UCSD-AML1 (cell line): Measurements from ENCODE around the gene UBN2.
A peak's percentile ranks its signal among the peaks of the same experiment; 100 is the strongest.

Experiments
- DNase-seq: peaks from one replicate; lab custom pipeline; 2025; ENCODE audit not compliant: unreplicated experiment; lab: John Stamatoyannopoulos, UW

UBN2 gene

DNA sequence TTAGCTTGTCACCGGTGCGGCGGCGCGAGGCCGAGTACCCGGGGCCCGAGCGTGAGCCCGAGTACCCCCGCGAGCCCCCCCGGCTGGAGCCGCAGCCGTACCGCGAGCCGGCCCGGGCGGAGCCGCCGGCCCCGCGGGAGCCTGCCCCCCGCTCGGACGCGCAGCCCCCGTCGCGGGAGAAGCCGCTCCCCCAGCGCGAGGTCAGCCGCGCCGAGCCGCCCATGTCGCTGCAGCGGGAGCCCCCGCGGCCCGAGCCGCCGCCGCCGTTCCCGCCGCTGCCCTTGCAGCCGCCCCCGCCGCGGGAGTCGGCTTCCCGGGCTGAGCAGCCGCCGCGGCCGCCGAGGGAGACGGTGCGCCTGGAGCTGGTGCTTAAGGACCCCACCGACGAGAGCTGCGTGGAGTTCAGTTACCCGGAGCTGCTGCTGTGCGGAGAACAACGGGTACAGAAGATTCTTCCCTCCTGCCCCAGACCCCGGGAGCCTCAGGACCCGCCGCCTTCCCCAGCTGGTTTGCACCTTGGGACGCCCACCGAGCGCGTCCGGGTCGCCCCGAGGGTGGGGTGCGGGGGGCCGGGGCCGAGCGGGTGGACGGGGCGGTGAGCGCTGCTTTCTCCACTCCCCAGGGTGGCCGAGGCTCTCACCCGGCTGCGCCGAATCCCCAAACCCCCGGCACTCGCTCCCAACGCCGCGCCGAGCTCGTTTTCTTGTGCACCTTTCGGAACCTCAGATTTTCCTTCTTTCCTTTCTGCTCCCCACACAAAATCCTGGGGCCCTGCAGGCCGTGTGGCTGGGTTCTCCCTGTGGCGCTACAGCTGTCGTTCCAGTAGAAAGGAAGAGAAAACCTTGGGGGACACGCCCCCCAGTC lies 708 bp downstream of the UBN2 start:
- peak; percentile 15 for DNase-seq

DNA sequence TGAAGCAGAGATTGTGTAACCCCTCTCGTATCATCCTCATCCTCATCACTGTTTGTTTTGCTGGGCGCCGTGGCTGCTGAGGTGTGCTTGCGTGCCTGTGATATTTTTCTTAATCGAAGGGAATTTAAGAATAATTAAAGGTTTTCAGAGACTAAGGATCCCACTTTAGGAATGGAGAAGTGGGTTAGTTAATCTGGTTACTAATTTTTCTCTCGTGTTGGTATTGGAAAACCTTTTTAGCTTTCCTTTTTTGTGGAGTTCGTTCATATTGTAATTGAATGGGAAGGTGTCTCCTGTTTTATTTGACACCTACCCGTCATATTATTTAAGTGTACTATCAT lies 1.3 kb downstream of the UBN2 start:
- no peak for DNase-seq

DNA sequence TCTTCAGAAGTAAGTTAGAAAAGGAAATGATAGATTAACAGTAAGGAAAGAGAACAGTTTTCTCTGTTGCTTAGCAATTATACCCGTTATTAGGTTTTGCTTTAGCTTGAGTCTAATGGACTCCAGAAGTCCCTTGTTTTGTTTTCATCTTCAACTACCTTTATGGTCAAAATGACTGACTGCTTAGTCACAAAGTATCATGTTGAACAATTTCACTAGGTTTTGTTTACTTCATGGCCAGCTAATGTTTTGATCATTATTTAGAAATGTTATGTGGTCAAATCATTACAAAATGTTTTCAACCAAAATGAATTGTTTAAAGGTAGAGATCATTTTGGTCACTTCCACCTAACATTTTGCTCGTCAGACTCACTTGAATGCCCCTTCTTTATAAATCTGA lies 1.9 kb downstream of the UBN2 start:
- DNase-seq: no peak

DNA sequence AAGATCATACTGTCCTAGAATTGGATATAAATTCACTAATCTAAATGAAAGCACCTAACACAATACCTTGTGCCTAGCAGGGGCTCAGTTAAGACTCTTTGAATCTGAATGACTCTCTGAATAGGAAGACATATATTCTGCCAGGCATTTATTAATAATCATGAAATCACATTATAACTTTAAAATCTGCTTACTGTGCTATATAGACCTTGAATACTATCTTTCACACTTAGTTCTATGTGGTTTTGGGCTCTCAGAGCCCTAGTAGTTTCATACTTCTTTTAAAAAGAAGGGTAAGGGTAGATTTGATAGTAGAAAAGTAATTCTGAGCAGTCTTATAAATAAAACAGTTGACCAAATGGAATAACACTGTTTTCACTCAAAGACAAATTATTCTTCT lies 10.2 kb downstream of the UBN2 start:
- no peak for DNase-seq

DNA sequence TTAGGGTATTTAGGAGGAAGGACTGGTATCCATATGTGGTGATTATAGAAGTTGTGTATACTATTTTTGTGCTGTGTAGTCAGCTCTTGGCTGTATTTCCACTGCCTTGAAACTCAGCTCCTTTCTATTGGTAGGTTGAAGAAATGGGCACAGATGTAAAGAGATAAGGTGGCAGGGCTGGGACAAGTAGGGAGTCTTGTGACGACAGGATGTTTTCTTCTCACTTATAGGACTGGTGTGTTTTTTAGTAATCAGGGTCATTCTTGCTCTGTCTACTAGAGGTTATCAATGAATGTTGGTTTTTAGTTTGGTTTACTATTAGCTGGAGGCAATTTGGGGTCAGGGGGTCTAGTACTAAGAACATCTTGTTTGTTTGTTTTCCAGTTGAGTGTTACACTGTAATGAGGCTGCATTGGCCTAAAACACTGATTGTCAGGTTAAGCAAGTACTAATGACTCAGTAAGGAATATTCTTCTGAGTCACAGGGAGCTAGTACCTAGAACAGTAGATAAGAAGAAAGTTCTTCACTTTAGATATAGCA lies 11.8 kb downstream of the UBN2 start:
- DNase-seq: no peak

DNA sequence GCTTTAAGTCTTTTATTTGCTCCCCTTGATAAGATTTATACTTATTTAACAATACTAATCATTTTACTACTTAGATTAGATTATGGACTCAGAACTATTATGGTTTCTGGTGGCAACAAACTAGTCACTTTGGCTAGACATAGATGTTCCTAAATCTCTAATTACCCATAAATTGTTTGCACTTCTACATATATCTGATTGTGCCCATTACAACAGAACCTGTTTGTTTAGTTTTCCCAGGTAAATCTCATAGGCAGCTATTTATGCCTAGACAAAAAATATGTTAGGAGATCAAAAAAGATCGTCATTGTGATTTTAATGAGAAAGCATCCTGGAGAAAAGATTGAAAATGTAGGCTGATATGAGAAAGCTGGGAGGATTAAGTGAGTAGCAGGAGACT lies 14.4 kb downstream of the UBN2 start:
- no peak for DNase-seq

DNA sequence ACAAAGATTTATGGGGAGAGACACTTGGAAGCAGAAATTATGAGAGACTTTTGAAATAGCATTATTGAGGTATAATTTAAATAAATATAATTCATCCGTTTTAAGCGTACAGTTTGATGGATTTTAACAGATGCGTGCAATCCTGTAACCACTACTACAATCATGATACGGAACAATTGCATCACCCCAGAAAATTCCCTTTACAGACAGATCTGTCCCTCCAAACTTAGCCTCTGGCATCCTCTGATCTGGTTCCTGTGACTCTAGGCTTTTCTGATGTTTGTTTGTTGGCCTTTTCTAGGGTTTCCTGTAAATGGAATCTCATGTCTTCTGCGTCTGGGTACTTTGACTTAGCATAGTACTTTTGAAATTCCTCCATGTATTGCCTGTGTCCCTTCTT lies 15.5 kb downstream of the UBN2 start:
- no peak for DNase-seq

DNA sequence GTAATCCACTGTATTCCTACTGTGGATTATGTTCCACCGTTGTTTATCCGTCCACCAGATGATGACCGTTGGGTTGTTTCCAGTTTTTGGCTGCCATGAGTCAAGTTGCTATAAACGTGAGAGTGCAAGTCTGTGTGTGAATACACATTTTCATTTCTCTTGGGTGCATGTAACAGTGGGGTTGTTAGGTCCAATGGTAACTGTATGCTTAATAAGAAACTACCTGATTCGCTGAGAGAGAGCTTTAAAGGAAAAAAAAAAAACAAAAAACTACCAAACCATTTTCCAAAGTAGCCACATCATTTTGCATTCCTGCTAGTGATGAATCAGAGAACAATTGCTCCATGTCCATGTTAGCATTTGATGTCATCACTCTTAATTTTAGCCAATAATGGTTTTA lies 15.9 kb downstream of the UBN2 start:
- no peak for DNase-seq

DNA sequence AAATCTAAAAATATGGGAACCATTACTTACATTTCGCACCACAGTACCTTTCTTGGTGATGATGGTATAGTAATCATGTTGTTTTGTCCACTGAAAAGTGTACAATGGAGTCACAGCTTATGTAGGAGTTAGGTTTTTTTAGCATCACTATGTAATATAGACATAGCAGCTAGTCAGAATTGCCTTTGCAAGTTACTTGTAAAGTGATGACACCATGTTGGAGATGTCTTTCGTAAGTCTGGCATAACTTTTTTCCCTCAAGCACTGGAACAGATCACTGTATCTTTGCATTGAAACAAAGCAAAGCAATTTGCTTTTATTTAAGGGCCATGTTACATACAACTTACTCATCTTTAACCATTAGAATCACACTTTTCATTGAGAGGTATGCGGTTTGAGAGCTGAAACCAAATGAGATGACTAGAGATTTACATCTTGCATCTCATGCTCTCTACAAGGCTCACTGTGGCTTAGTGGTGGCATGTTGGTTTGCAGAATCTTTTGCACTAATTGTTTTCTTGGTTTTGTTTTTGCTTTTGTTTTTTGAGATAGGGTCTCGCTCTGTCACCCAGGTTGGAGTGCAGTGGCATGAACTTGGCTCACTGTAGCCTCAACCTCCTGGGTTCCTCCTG lies 18.3 kb downstream of the UBN2 start:
- no peak for DNase-seq

DNA sequence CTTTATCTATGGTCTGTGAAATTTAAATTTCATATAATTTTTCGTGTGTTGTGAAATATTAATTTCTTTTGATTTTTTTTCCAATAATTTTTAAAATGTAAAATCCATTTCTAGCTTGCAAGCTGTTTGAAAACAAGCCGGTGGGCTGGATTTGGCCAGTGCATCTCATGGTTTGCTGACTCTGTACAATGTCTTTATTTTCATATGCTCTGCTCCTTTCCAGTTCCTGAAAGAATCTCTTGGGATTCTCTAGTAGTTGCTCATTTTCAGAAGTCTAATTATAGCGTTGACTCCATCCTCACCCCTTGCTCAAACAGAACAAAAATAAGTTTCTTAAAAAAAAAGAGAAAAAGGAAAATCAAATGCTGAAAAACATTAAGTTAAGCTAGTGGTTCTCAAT lies 21.4 kb downstream of the UBN2 start:
- DNase-seq: no peak

DNA sequence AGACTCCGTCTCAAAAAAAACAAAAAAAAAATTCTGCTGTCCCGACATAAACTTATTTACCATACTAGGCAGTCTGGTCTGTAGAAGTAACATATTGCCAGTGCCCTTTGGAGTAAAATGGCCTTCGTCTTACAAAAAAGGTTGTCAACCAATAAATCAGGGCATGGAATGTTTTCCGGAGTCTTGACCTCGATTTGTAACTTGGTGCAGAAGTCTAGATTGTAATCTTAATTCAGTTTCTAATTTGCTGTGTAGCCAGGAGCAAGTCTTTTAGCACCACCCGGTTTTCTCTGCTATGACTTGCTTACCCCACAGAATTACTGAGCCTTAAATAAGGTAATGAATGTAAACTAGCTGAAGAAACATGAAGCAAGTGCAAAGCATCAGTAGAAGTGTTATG lies 23.2 kb downstream of the UBN2 start:
- no peak for DNase-seq

DNA sequence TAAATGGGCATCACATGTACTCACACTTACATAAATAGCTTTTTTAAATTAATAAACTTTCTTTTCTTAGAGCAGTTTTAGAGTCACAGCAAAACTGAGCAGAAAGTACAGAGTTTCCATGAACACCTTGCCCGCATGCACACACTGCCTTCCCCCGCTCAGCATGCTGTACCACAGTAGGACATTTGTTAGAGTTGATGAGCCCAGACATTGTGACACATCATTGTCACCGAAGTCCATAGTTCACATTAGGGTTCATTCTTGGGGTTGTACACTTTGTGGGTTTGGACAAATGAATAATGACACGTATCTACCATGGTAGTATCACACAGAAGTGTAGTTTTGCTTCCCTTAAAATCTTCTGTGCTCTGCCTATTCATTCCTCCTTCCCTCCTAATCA lies 23.7 kb downstream of the UBN2 start:
- no peak for DNase-seq

DNA sequence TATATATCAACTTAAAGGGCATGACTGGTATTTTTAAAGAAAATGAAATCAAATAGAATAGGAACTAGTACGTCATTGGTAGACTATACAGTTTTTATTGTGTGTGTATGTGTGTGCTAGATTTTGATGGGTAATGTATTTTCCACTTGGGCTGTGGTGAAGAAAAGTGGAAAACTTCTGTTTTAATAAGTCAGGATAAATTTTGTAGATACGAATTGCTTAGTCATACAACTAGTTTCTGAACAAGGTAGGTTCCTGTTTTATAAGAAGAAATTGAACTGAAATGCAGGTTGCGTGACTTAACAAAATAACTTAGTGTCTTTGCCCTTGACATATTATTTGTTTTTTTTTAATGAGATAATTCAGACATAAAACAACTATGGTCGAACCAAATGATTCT lies 24.3 kb downstream of the UBN2 start:
- no peak for DNase-seq

DNA sequence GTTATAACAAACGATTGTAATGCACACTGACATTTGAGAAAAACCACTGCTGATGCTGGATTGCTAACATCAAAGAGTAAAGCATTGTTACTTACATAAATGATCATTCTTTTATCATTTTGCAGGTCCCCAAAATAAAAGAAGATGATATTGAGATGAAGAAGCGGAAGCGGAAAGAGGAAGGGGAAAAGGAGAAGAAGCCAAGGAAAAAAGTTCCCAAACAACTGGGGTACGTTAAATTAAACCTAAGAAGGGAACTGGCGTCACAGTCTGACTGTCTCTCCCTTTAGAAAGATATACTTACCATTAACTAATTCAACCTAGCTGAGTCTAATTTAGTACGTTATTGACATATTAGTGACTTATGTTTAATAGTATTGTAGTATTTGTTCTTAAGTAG lies 28.1 kb downstream of the UBN2 start:
- no peak for DNase-seq

DNA sequence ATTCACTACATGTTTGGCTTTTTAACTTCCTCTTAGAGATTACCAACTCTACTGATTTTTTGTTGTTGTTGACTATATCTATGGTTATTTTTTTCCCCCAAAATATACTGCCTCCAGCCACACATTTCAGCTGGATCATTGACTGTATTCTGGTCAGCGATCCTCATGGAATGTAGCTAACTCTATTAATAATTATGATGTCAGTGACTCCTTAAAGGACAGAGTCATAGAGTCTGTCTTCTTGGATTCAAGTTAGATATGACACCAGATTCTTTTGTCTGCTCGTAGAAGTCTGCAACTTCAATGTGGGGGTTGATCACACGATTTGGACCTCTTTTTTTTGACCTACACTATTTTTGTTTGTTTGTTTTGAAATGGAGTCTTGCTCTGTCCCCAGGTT lies 33.2 kb downstream of the UBN2 start:
- DNase-seq: no peak

DNA sequence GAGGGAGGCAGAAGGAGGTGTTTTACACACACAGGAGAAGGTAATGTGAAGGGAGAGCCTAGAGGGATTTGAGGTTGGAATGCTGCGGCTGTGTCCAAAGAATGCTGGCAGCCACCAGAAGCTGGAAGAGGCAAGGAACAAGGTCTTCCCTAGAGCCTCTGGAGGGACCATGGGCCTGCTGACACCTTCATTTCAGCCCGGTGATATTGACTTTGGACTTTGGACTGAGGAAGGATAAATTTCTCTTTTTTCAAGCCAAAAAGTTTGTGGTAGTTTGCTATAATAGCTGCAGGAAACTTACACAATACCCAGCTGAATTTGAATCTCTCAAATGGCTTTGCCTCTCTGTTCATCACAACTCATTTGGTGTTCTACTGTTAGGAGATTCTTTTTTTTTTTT lies 34.6 kb downstream of the UBN2 start:
- no peak for DNase-seq

DNA sequence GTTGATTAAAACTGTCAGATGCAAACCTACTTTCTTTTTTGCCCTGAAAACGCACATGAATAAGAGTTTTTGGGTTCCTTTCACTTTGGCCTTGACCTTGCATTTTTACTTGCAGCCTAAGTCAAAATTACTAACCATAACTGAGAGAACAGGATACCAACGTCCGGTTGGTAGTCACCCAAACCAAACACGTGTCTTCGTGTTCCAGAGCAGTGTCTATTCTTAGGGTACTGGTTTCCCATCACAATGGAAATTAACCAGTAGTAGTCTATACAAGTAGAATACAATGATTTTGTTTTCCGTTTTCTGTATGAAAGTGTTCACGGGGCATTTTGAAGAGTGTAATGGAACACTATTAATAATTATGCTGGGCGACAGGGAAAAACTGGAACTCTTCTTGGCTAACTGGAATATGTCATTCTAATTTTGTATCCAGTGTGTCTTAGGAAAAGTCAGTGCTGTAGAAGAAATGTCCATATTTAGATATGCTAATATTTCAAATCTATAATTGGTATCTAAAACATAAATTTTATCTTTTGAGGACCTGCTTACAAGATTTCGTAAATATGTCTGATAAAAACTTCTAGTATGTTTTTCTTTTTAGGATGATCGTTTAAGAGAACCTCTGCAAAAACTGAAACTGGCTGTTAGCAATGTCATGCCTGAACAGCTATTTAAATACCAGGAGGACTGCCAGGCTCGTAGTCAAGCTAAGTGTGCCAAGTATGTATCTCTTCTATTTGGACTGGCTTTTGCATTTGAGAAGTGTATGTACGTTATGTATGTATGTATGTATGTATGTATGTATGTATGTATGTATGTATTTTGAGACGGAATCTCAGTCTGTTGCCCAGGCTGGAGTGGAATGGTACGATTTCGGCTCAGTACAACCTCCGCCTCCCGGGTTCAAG lies 40.9 kb downstream of the UBN2 start:
- DNase-seq: no peak

DNA sequence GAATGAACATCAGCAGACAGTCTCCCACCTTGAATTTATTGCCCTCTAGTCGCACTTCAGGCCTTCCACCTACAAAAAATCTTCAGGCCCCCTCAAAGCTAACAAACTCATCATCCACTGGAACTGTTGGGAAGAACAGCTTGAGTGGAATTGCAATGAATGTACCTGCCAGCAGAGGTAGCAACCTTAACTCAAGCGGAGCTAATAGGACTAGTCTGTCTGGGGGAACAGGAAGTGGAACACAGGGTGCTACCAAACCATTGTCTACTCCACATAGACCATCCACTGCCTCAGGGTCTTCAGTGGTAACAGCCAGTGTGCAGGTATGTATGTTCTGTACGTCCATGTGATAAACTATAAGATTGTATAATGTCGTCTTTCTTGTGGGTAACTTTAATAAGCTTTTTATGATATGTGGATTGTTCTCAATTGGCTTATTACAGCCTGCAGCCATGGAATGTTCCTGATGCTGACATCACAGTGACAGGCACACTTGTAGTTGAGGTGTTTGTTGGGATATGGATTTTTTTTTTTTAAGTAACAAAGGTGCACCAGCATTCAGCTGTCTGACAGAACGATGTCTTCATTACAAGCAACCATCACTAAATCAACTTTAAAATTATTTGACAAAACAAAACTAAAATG lies 53.3 kb downstream of the UBN2 start:
- no peak for DNase-seq

DNA sequence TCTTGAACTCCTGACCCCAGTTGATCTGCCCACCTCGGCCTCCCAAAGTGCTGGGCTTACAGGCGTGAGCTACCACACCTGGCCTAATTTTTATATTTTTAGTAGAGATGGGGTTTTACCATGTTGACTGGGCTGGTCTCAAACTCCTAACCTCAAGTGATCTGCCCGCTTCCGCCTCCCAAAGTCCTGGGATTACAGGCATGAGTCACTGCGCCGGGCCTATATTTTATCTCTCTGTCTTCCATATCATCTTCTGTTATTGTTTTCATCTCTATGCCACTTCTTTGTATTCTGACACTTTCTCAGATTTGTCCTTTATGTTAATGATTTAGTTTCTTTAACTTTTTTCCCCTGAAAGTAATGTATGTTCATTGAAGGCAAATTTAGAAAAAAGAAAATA lies 55.1 kb downstream of the UBN2 start:
- no peak for DNase-seq

DNA sequence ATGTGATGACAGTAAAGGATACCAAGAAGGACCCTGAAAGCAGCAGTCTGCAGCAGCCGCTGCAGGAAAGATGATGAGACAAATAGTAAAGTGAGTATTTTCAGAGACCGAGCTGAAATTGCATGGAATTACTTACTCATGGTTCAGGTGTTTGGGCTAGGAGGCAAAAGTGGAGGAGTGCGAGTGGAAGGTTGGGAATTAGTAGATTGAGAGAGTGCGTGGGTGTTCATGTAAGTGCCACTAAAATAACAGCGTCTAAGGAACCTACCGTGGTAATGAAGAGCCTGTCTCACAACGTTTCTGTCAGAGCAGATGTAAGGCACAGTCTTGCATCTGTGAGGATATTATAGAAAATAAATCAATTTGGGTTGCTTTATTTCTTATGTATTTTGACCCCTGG lies 61.8 kb downstream of the UBN2 start:
- no peak for DNase-seq

DNA sequence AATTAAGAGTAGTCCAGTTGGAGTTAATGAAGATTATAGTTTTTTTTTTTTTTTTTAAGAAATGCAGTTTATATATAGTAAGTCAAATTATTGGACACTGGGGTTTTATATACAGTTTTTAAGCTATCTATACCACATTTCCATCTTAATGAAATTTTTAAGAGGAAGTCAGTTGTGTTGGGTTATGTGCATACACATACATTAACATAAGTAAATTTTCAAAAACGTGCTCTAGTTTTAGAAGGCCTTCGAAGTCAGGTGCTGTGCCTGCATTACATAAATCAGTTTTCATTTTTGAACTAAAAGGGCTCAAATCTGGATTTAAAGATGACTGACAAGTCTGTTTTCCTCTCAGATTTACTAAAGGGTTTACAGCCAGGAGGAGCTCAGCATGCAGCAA lies 62.5 kb downstream of the UBN2 start:
- no peak for DNase-seq
